Neural cell (in vitro differentiated cells): ENCODE measurements around the gene ATP5F1C.

Experiments
- CTCF ChIP-seq: fragments of 450-650 bp; IDR thresholded peaks from 2 replicates; pipeline ENCODE4 v1.5.1; 2014; ENCODE audit warnings: antibody characterized with exemption, mild to moderate bottlenecking, moderate library complexity; ENCODE audit not compliant: poor library complexity, severe bottlenecking
- POLR2AphosphoS5 ChIP-seq: IDR thresholded peaks from 2 replicates; pipeline ENCODE4 v1.6.1; 2012
- RAD21 ChIP-seq: fragments of 450-650 bp; conservative IDR thresholded peaks from 2 replicates; pipeline ENCODE4 v1.6.1; 2014; ENCODE audit warnings: antibody characterized with exemption, mild to moderate bottlenecking, moderate library complexity
- REST ChIP-seq: IDR thresholded peaks from 2 replicates; pipeline ENCODE4 v1.6.1; 2012; ENCODE audit warnings: borderline replicate concordance
- SMC3 ChIP-seq: fragments of 450-650 bp; conservative IDR thresholded peaks from 2 replicates; pipeline ENCODE4 v1.6.1; 2014; ENCODE audit warnings: antibody characterized with exemption, mild to moderate bottlenecking, moderate library complexity; ENCODE audit not compliant: poor library complexity

- TF ChIP-seq CTCF (no peak), POLR2AphosphoS5 (no peak), SMC3 (no peak), REST (no peak), RAD21 (no peak)
Observed at GRCh38 chr10:7817984-7818294, 30.0 kb downstream of the ATP5F1C start.
